Subcutaneous abdominal adipose tissue (tissue), 5 donors: ENCODE measurements around the gene SPZ1.
"Not testable (repeated sequence)": the region's sequence is repeated elsewhere in the genome, so short reads cannot be mapped to it uniquely, and the experiment has no call there.

Experiments used
- H3K27ac ChIP-seq: one replicate; pipeline ENCODE4 v1.7.0; 2013; ENCODE audit warnings: low read depth, mild to moderate bottlenecking, inconsistent platforms, low read length, moderate library complexity
- H3K27me3 ChIP-seq, 5 donors: one replicate each; pipeline ENCODE4 v1.7.0; 2013; ENCODE audit warnings: low read length in 5 of 5, inconsistent platforms in 1 of 5; ENCODE audit not compliant: control insufficient read depth in 5 of 5, insufficient read depth in 4 of 5
- H3K36me3 ChIP-seq, 5 donors: one replicate each; pipeline ENCODE4 v1.7.0; 2013; ENCODE audit warnings: low read length in 5 of 5; ENCODE audit not compliant: control insufficient read depth in 5 of 5, insufficient read depth in 5 of 5
- H3K4me1 ChIP-seq, 5 donors: one replicate each; pipeline ENCODE4 v1.7.0; 2013; ENCODE audit warnings: low read length in 5 of 5, mild to moderate bottlenecking in 3 of 5, moderate library complexity in 1 of 5; ENCODE audit not compliant: control insufficient read depth in 5 of 5, insufficient read depth in 5 of 5
- H3K4me3 ChIP-seq, 5 donors: one replicate each; pipeline ENCODE4 v1.7.0; 2013; ENCODE audit warnings: low read length in 5 of 5, low read depth in 1 of 5
- H3K9ac ChIP-seq, 5 donors: one replicate each; pipeline ENCODE4 v1.7.0; 2013; ENCODE audit warnings: low read length in 5 of 5, mild to moderate bottlenecking in 4 of 5, moderate library complexity in 3 of 5
- H3K9me3 ChIP-seq, 5 donors: one replicate each; pipeline ENCODE4 v1.7.0; 2013; ENCODE audit warnings: low read length in 5 of 5; ENCODE audit not compliant: control insufficient read depth in 5 of 5
- donor health status: healthy.
- donor health status: healthy.
- donor health status: healthy.
- donor health status: healthy.
- donor health status: healthy.

Gene SPZ1

DNA sequence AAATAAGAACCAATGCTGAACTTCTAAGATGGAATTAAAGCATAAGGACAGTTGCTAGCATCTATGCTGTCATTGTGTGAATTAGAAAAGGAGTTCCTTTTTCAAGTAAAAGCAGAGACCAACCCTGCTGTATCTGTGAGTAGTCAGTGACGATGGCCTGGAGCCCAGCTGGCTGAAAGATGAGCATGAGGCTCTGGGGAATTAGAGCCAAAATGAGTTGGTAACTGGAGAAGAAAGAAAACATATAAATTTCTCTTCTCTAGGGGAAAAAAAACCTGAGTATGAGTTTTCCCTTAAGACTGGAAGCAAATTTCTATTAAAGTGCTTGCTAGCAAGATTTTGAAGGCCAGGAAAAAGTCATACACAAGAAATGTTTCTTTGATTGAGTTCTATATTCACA, 1.6 kb upstream of the SPZ1 start:
- Histone ChIP-seq H3K4me3 (no peak overlapping the region), H3K9me3 (no peaks in the 10 kb centered on the region), H3K4me1 (peaks cover 0 to 8% (median 0%) of the 10 kb centered on the region in 5 donors), H3K27ac (no peak overlapping the region), H3K9ac (no peak overlapping the region), H3K36me3 (no peaks in the 10 kb centered on the region), H3K27me3 (no peaks in the 10 kb centered on the region)

DNA sequence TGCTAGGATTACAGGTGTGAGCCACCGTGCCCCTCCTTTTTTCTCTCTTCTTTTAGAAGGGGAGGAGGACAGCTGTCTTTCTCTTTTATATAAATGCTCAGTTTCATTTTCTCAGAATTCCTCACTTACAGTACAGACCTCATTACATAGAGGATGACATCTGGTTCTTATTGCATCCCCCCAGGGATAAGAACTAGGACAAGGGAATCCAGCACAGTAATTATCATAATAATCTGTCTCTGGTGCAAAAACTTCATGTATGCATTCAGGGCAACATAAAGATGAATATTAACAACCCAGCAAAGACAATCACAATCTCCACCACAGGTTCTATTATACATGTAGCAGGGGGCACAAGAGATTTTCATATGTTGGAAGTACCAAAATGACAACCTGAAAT, 5.1 kb downstream of the SPZ1 start:
- Histone ChIP-seq H3K9me3 (no peaks in the 10 kb centered on the region), H3K27me3 (no peaks in the 10 kb centered on the region), H3K36me3 (no peaks in the 10 kb centered on the region), H3K4me3 (no peak overlapping the region), H3K27ac (no peak overlapping the region), H3K4me1 (no peaks in the 10 kb centered on the region), H3K9ac (no peak overlapping the region)

- Histone ChIP-seq H3K27ac (no peak overlapping the region), H3K9ac (no peak overlapping the region), H3K27me3 (no peaks in the 10 kb centered on the region), H3K36me3 (no peaks in the 10 kb centered on the region), H3K9me3 (no peaks in the 10 kb centered on the region), H3K4me3 (no peak overlapping the region), H3K4me1 (peaks cover 0 to 5% (median 0%) of the 10 kb centered on the region in 5 donors)
Observed at GRCh38 chr5:80326468-80326867, 6.7 kb downstream of the SPZ1 start.

GRCh38 chr5:80337379-80337778, 17.6 kb downstream of the SPZ1 start:
- H3K27me3 ChIP-seq, result no peaks in the 10 kb centered on the region
- no peaks in the 10 kb centered on the region for H3K36me3 ChIP-seq
- no peak overlapping the region for H3K27ac ChIP-seq
- H3K9ac ChIP-seq, result no peak overlapping the region
- no peaks in the 10 kb centered on the region for H3K4me1 ChIP-seq
- peaks cover 0 to 3% (median 0%) of the 10 kb centered on the region in 5 donors for H3K9me3 ChIP-seq
- no peak overlapping the region for H3K4me3 ChIP-seq

GRCh38 chr5:80339116-80339515, 19.3 kb downstream of the SPZ1 start:
- Histone ChIP-seq H3K4me1 (no peaks in the 10 kb centered on the region), H3K27me3 (no peaks in the 10 kb centered on the region), H3K27ac (no peak overlapping the region), H3K9me3 (peaks cover 0 to 3% (median 0%) of the 10 kb centered on the region in 5 donors), H3K9ac (no peak overlapping the region), H3K36me3 (no peaks in the 10 kb centered on the region), H3K4me3 (no peak overlapping the region)

DNA sequence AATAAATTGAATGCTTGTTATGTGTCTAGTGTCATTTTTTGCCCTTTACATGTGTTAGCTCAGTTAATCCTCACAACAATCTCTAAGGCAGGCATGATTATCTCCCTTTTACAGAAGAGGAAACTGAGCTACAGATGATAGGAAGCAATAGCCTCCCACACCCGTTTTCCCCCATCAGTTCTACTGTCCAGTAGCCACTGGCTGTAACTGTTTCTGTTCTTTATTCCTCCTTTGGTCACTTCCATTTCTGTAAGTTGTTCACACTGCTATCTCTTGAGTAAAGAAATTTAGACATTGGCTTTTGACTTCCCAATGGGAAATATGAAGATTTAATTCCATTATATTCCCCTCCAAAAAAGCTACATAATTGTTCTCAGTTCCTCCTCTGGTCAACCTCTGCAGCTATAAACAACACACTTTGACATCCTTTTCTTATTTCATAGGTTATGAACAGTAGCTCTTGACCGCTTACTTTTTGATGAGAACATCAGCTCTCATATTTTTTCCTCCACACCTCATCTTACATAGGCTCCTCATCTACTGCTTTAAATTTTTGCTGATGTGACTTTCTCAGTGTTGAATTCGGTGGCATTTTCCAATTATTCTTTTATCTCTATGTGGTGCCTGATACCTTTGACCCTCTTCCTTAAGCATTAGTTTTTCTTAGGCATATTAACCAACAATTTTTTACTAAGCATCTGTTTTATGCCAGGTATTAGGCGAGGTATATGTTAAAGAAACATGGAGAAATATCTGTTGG, 21.4 kb downstream of the SPZ1 start:
- H3K4me3 ChIP-seq, result no peak overlapping the region
- H3K9ac ChIP-seq, result no peak overlapping the region
- no peaks in the 10 kb centered on the region for H3K27me3 ChIP-seq
- no peak overlapping the region for H3K27ac ChIP-seq
- H3K4me1 ChIP-seq, result no peaks in the 10 kb centered on the region
- no peaks in the 10 kb centered on the region for H3K9me3 ChIP-seq
- H3K36me3 ChIP-seq, result no peaks in the 10 kb centered on the region

GRCh38 chr5:80343067-80343466, 23.3 kb downstream of the SPZ1 start:
- peaks cover 0 to 1% (median 0%) of the 10 kb centered on the region in 5 donors for H3K4me1 ChIP-seq
- no peaks in the 10 kb centered on the region for H3K27me3 ChIP-seq
- H3K27ac ChIP-seq, result no peak overlapping the region
- H3K36me3 ChIP-seq, result no peaks in the 10 kb centered on the region
- no peak overlapping the region for H3K9ac ChIP-seq
- H3K4me3 ChIP-seq, result no peak overlapping the region
- H3K9me3 ChIP-seq, result no peaks in the 10 kb centered on the region

GRCh38 chr5:80346055-80346454, 26.3 kb downstream of the SPZ1 start:
- H3K9me3 ChIP-seq, result no peaks in the 10 kb centered on the region
- no peak overlapping the region for H3K9ac ChIP-seq
- peaks cover 0 to 6% (median 0%) of the 10 kb centered on the region in 5 donors for H3K4me1 ChIP-seq
- no peaks in the 10 kb centered on the region for H3K27me3 ChIP-seq
- H3K4me3 ChIP-seq, result no peak overlapping the region
- no peaks in the 10 kb centered on the region for H3K36me3 ChIP-seq
- no peak overlapping the region for H3K27ac ChIP-seq

- no peaks in the 10 kb centered on the region for H3K36me3 ChIP-seq
- no peak overlapping the region for H3K27ac ChIP-seq
- H3K27me3 ChIP-seq, result no peaks in the 10 kb centered on the region
- peaks cover 0 to 6% (median 0%) of the 10 kb centered on the region in 5 donors for H3K4me1 ChIP-seq
- H3K9me3 ChIP-seq, result no peaks in the 10 kb centered on the region
- no peak overlapping the region for H3K4me3 ChIP-seq
- H3K9ac ChIP-seq, result no peak overlapping the region
Observed at GRCh38 chr5:80348171-80348570, 28.4 kb downstream of the SPZ1 start.

- H3K27me3 ChIP-seq, H3K4me3 ChIP-seq, H3K27ac ChIP-seq, H3K4me1 ChIP-seq, H3K9me3 ChIP-seq, H3K36me3 ChIP-seq, H3K9ac ChIP-seq: not testable (repeated sequence)
Observed at GRCh38 chr5:80351019-80351418, 31.2 kb downstream of the SPZ1 start.
